H1 (cell line): Measurements from ENCODE around the gene FARP2. TPM values are rescaled to one million over a fixed set of nuclear protein-coding genes. Genes with fewer than 3 reads are reported as not detected.

ENCODE experiments used
- ASH2L ChIP-seq: fragments of 200-600, 300-600 bp; sonication (generic); IDR thresholded peaks from one replicate; pipeline ENCODE4 v1.7.1; 2017; ENCODE audit warnings: low read length
- BCL11A ChIP-seq, 2 experiments: IDR thresholded peaks; one replicate each; pipeline ENCODE4 v1.6.1; 2011; ENCODE audit warnings: low read depth in 2 of 2, low read length in 2 of 2, mild to moderate bottlenecking in 2 of 2
- CEBPB ChIP-seq: IDR thresholded peaks from 2 replicates; pipeline ENCODE4 v1.6.1; 2012; ENCODE audit warnings: low read depth, low read length
- CHD1 ChIP-seq: IDR thresholded peaks from 2 replicates; pipeline ENCODE4 v1.6.1; 2012; ENCODE audit warnings: low read depth, low read length, improper control_type of control experiment
- CREB1 ChIP-seq: IDR thresholded peaks from 2 replicates; pipeline ENCODE4 v1.6.1; 2012; ENCODE audit warnings: inconsistent platforms
- EGR1 ChIP-seq: IDR thresholded peaks from 2 replicates; pipeline ENCODE4 v1.6.1; 2011; ENCODE audit warnings: low read depth, low read length, borderline replicate concordance
- EP300 ChIP-seq, 2 experiments: IDR thresholded peaks; 1 replicate in 1 of 2; 2 replicates in 1 of 2; pipeline ENCODE4 v1.6.1; 2011 to 2012; ENCODE audit warnings: low read depth in 2 of 2, low read length in 2 of 2, mild to moderate bottlenecking in 2 of 2, borderline replicate concordance in 1 of 2, inconsistent platforms in 1 of 2, moderate library complexity in 1 of 2
- EZH2 ChIP-seq: fragments of 200-600 bp; sonication (generic); IDR thresholded peaks from 2 replicates; pipeline ENCODE4 v1.7.1; 2012; ENCODE audit warnings: low read depth, mild to moderate bottlenecking, moderate library complexity, low read length, inconsistent platforms; ENCODE audit not compliant: severe bottlenecking
- FOSL1 ChIP-seq: IDR thresholded peaks from 2 replicates; pipeline ENCODE4 v1.6.1; 2011; ENCODE audit warnings: mild to moderate bottlenecking, low read depth, low read length, moderate library complexity; ENCODE audit not compliant: insufficient read depth
- SP4 ChIP-seq: IDR thresholded peaks from 2 replicates; pipeline ENCODE4 v1.6.1; 2012; ENCODE audit warnings: low read length, inconsistent platforms
- polyA plus RNA-seq, 7 experiments: library from polyadenylated mRNA; depleted of rRNA in 3 of 7; stranded (reverse) in 5 of 7; unstranded in 2 of 7; fragments of >200 nt in 5 of 7; fragments of 200-250 nt in 2 of 7; gene quantifications; 1 replicate in 5 of 7; 2 replicates in 1 of 7; 4 replicates in 1 of 7; pipeline versions ENCODE4 v1.2.1 to v1.2.3, GENCODE V29; 2011 to 2013; ENCODE audit warnings: missing spikeins in 2 of 7, mixed read lengths in 2 of 7
- total RNA-seq: library from RNA; stranded (reverse); fragmentation: NEBNext Ultra II Directional; extraction: Animal tissue kit (Norgen Biotek cat#: 25700); gene quantifications from 2 replicates; pipeline ENCODE4 v1.2.1, GENCODE V29; 2021
- TF ChIP-seq, protein P1 (sequence below): fragments of 300-600 bp; sonication (generic); IDR thresholded peaks from 2 replicates; pipeline ENCODE4 v1.7.1; 2012; ENCODE audit warnings: low read length, moderate library complexity, mild to moderate bottlenecking, inconsistent platforms; ENCODE audit not compliant: insufficient replicate concordance
- TF ChIP-seq, protein P2 (sequence below): IDR thresholded peaks from 2 replicates; pipeline ENCODE4 v1.6.1; 2012; ENCODE audit warnings: inconsistent platforms

The FARP2 gene
- total and polyA plus RNA-seq, 2 of the 8 experiments (the other 6 are each of a cell fraction or from before 2014, with no cell fraction given) = 12.4 to 33.4 TPM

DNA sequence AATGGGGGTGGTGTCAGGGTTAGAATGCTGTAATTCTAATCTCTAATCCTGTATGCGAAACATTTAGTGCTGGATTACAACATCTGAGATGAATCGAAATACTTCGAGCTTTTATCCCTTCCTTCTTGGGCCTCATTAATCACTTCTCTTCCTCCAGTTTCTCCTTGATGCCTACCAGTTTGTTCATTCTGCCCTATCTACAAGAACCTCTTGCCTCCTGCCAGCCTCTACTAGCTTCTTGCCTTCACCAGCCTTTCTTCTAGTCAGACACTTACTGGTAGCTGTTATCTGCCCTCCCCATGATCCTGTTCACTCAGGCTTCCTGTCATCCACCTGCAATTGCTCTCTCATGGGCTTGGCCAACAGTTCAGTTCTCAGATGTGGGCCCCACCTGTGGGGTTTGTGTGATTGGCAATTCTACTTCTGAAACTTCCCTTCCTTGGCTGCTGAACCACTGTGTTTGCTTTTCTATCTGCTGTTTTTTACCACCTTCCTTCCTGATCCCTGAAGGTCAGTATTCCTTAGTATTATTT is 15.4 kb upstream of the FARP2 start (continued):
- TF ChIP-seq, protein P1, sequence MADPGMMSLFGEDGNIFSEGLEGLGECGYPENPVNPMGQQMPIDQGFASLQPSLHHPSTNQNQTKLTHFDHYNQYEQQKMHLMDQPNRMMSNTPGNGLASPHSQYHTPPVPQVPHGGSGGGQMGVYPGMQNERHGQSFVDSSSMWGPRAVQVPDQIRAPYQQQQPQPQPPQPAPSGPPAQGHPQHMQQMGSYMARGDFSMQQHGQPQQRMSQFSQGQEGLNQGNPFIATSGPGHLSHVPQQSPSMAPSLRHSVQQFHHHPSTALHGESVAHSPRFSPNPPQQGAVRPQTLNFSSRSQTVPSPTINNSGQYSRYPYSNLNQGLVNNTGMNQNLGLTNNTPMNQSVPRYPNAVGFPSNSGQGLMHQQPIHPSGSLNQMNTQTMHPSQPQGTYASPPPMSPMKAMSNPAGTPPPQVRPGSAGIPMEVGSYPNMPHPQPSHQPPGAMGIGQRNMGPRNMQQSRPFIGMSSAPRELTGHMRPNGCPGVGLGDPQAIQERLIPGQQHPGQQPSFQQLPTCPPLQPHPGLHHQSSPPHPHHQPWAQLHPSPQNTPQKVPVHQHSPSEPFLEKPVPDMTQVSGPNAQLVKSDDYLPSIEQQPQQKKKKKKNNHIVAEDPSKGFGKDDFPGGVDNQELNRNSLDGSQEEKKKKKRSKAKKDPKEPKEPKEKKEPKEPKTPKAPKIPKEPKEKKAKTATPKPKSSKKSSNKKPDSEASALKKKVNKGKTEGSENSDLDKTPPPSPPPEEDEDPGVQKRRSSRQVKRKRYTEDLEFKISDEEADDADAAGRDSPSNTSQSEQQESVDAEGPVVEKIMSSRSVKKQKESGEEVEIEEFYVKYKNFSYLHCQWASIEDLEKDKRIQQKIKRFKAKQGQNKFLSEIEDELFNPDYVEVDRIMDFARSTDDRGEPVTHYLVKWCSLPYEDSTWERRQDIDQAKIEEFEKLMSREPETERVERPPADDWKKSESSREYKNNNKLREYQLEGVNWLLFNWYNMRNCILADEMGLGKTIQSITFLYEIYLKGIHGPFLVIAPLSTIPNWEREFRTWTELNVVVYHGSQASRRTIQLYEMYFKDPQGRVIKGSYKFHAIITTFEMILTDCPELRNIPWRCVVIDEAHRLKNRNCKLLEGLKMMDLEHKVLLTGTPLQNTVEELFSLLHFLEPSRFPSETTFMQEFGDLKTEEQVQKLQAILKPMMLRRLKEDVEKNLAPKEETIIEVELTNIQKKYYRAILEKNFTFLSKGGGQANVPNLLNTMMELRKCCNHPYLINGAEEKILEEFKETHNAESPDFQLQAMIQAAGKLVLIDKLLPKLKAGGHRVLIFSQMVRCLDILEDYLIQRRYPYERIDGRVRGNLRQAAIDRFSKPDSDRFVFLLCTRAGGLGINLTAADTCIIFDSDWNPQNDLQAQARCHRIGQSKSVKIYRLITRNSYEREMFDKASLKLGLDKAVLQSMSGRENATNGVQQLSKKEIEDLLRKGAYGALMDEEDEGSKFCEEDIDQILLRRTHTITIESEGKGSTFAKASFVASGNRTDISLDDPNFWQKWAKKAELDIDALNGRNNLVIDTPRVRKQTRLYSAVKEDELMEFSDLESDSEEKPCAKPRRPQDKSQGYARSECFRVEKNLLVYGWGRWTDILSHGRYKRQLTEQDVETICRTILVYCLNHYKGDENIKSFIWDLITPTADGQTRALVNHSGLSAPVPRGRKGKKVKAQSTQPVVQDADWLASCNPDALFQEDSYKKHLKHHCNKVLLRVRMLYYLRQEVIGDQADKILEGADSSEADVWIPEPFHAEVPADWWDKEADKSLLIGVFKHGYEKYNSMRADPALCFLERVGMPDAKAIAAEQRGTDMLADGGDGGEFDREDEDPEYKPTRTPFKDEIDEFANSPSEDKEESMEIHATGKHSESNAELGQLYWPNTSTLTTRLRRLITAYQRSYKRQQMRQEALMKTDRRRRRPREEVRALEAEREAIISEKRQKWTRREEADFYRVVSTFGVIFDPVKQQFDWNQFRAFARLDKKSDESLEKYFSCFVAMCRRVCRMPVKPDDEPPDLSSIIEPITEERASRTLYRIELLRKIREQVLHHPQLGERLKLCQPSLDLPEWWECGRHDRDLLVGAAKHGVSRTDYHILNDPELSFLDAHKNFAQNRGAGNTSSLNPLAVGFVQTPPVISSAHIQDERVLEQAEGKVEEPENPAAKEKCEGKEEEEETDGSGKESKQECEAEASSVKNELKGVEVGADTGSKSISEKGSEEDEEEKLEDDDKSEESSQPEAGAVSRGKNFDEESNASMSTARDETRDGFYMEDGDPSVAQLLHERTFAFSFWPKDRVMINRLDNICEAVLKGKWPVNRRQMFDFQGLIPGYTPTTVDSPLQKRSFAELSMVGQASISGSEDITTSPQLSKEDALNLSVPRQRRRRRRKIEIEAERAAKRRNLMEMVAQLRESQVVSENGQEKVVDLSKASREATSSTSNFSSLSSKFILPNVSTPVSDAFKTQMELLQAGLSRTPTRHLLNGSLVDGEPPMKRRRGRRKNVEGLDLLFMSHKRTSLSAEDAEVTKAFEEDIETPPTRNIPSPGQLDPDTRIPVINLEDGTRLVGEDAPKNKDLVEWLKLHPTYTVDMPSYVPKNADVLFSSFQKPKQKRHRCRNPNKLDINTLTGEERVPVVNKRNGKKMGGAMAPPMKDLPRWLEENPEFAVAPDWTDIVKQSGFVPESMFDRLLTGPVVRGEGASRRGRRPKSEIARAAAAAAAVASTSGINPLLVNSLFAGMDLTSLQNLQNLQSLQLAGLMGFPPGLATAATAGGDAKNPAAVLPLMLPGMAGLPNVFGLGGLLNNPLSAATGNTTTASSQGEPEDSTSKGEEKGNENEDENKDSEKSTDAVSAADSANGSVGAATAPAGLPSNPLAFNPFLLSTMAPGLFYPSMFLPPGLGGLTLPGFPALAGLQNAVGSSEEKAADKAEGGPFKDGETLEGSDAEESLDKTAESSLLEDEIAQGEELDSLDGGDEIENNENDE = no peak
- no peak for TF ChIP-seq CREB1
- TF ChIP-seq, protein P2, sequence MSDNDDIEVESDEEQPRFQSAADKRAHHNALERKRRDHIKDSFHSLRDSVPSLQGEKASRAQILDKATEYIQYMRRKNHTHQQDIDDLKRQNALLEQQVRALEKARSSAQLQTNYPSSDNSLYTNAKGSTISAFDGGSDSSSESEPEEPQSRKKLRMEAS = no peak
- no peak for TF ChIP-seq EZH2
- TF ChIP-seq SP4 = no peak
- no peak for TF ChIP-seq CEBPB
- no peak for TF ChIP-seq CHD1
- no peak for TF ChIP-seq FOSL1
- TF ChIP-seq EGR1 = no peak
- TF ChIP-seq ASH2L = no peak
- no peak for TF ChIP-seq EP300 (IDR thresholded peaks at IDR 0.05; ENCODE audit: borderline replicate concordance in 1 of 2, low read depth in 2 of 2, low read length in 2 of 2)
- no peak for TF ChIP-seq BCL11A (IDR thresholded peaks at IDR 0.05; ENCODE audit: low read depth in 2 of 2, low read length in 2 of 2)
